Measurements from ENCODE around the gene FAM83G.
"Not testable (repeated sequence)": the region's sequence is repeated elsewhere in the genome, so short reads cannot be mapped to it uniquely, and the experiment has no call there.

DNA sequence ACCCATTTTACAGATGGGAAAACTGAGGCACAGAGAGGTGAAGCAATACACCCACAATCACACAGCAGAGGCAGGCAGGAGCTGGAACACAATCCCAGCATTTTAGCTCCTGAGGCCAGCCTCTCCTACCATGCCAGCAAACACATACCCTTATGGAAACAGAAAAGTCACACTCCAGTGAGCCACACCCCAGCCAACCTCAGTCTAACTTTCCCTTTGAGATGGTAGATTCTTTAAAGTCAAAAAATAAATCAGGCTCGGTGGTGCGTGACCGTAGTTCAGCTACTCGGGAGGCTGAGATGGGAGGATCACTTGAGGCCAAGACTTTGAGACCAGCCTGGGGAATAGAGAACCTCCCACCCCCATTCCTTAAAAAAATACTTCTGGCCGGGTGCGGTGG lies 31.6 kb upstream of the FAM83G start:
- TF ChIP-seq, protein P1, sequence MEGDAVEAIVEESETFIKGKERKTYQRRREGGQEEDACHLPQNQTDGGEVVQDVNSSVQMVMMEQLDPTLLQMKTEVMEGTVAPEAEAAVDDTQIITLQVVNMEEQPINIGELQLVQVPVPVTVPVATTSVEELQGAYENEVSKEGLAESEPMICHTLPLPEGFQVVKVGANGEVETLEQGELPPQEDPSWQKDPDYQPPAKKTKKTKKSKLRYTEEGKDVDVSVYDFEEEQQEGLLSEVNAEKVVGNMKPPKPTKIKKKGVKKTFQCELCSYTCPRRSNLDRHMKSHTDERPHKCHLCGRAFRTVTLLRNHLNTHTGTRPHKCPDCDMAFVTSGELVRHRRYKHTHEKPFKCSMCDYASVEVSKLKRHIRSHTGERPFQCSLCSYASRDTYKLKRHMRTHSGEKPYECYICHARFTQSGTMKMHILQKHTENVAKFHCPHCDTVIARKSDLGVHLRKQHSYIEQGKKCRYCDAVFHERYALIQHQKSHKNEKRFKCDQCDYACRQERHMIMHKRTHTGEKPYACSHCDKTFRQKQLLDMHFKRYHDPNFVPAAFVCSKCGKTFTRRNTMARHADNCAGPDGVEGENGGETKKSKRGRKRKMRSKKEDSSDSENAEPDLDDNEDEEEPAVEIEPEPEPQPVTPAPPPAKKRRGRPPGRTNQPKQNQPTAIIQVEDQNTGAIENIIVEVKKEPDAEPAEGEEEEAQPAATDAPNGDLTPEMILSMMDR (conservative IDR thresholded peaks at IDR 0.05 in 1 of 2, IDR thresholded peaks at IDR 0.05 in 1 of 2; ENCODE audit: extremely low read depth in 1 of 2, insufficient read depth in 1 of 2, low read depth in 1 of 2, low read length in 2 of 2): not testable (repeated sequence)
- TF ChIP-seq EZH2 (IDR thresholded peaks at IDR 0.05; ENCODE audit: borderline replicate concordance, low read length): not testable (repeated sequence)

Data from mammary epithelial cell (primary cell).